GM21423 (cell line): ENCODE results near the gene RRP9.

Experiments used
- ATAC-seq: cut with Tn5 transposase; IDR thresholded peaks from one replicate; pipeline ENCODE4 v1.9.1; 2021; ENCODE audit warnings: mild to moderate bottlenecking, moderate library complexity; ENCODE audit not compliant: unreplicated experiment

The RRP9 gene

DNA sequence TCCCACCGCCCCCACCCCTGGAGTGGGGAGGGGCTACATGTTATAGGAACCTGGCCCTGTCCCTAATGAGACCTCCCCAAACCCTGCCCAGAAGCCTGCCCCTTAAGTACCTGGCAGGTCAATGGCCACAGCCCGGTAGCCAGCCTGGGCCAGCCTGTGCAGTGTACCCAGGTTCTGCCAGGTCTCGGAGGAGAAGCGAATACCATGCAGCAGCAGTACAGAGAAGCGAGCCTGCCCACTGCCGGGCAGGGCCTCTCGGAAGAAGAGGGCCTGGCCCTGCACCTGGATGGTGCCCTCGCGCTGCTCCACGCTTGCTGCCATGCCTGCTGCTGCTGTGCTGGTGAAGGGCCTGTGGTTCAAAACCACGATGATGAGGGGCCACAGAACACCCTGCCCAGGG is 29.6 kb upstream of the RRP9 start:
- ATAC-seq, result no peak

DNA sequence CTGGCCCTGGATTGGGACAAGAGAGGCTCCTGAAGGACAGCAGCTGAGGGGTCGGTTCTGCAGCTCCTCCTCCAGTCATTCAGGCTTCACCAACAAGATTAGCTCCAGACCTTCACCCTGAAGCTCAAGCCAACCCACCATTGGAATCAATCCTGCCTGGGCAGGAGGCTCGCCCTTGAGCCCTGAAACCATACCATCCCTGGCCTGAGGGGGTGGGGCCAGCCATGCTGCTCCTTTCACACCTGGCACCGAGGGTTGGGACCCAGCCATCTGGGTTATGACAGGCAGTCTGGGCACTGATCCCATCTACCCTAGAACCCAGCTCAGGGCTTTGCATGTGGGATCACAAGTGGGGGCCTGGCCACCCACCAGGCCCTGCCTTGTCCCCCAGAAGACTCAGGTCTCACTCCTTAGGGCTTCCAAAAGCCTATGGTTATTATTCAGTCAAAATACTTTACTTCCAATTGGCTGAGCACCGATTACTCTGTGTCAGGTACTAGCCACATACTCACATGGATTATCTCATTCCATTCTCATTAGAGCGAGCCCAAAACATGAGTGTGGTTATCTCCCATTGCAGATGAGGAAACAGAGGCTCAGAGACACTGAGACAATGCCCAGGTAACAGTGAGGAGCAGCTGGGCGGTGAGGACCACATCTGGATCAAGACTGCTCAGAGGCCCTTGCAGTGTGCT is 29.0 kb upstream of the RRP9 start:
- ATAC-seq, result no peak

- no peak for ATAC-seq
Measured at GRCh38 chr3:51969841-51970240, 28.1 kb upstream of the RRP9 start.

DNA sequence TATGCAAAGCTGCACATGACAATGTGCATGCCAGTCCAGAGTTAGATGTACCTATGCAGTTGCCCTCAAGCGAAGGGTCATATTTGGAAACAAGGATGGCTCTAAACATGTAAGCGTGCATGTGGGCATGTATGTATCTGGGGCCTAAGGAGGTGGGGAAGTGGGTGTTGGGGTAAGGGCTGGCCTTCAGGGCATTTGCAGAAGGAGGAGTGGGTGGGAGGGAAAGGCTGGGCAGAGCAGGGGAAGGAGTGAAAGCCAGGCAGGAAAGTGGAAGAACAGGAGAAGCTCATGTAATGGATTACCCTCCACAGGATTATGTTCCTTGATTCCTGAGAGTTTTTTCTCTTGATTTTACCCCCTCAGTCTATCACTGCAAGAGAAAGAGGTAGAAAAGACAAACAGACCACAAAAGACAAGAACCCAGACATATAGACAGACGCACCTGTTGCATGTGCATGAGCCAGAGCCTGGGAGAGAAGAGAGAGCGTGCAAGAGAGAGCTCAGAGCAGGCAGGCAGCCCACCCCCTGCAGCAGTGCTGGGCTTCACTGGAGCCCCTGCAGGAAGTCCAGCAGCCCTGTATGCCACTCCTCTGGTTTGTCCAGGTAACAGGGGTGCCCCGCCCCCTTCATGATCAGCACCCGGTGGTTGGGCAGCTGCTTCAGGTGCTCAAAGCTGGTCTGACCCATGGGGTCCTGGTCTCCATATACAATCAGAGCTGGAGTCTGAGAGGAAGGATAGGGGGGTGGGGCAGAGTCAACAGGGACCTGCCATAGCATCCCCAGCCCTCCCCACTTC is 27.4 kb upstream of the RRP9 start:
- no peak for ATAC-seq

DNA sequence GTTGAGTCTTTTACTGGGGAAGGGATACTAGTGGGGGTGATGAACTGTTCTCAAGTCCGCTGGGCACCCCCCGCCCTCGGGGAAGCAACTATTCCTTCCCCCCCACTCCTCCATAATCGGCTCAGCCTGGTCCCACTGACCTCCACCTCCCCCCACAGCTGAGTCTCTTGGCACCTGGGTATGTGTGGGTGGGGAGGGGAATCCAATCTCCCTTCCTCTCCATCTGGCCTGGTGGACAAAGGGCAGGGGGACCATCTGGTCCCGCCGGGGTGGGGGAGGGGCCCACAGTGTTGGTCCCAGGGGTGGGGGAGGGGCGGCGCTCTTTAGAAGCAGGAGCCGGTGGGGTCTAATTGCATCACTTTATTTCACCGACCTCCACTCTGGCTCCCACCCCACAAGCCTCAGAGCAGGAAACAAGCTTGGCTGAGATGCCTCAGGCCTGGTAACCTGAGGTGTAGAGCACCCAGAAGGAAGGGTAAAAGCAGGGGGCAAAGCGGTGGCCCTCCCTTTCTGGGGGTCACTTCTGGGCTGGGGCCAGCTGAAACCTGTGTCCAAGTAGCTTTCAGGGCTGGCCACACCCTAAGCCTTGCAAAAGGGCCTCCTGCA is 26.6 kb upstream of the RRP9 start:
- no peak for ATAC-seq

DNA sequence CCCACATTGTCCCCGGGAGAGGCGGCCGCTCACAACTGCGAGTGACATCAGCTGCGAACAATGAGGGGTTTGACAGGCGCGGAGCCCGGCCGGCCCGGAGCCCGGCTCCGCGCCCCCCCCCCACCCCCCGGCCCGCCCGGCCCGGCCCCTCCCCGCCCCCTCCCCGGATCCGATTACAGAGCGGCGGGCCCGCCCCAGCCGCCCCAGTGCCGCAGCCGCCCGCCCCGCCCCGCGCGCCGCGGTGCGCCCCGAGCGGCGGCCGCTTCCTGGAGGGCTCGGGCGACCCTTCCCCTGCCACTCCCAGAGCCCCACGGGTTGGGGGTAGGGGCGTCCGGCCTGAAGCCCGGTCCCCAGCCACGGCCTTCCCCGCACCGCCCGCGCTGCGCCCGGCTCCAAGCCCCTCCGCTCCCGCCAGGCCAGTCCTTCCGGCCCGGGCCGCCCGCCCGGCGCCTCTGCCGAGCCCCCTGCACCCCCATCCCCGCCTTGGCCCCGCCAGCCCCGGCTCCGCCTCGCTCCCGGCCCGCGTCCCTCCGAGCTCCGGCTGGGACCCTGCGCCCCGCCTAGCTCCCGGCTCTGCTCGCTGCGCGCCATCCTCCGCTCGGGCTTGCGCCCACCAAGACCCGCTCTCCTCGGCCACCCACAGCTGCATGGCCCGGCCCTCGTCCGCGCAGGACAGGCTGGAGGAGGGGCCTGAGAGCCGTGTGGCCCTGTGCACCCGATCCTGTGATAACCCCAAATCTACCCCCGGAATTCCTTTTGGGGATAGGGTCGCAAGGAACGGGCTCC is 25.9 kb upstream of the RRP9 start, which contains the start of gene PCBP4:
TSS of gene PCBP4 (minus strand) at position 71 of the 786 bp plus-strand sequence. CDS start 6,214 bp downstream, outside the sequence.
- ATAC-seq, result no peak

GRCh38 chr3:51966922-51967383 is 25.2 kb upstream of the RRP9 start:
- no peak for ATAC-seq

GRCh38 chr3:51966486-51966885 is 24.8 kb upstream of the RRP9 start:
- no peak for ATAC-seq

DNA sequence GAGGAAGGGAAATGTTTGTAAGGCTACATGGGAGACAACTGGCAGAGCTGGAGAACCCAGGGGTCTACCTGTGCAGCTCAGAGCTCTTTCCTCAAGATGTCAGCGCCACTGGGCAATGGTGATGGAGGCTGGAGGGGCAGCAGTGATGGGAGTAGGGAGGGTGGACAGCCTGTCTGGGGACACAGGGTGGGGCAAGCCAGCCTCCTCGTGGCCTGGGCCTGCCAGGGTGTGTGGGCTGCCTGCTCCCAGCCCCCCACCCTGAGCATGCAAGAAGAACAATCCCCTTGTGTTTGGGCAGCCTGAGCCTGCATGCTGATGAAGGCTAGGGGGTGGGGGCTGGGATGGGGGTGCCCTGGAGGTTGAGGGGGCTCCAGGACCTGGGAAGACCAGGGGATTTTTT is 24.3 kb upstream of the RRP9 start:
- ATAC-seq, result no peak

GRCh38 chr3:51964521-51964920 is 22.8 kb upstream of the RRP9 start:
- ATAC-seq, result no peak

DNA sequence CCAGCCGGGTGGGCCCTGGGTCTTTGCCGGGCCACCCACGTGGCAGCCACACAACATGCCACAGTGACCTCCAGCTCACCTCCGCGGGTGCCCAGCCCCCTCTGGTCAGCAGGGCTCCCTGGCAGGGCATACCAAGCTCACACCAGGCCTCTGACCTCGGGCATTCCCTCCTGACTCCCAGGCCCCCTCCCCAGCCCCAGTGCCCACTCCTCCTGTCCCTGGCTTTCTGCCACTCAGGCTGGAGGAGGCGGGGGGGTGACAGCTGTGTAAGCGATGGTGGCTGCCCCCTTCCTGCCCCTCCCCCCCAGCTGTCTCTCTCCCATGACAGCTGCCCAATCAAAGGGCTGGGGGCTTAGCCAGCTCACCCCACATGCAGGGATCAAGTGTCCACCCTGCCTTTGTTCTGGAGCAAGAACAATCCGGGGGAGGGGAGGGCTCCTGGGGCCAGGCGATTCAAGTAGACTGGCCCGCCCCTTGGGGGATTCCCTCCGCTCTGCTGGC is 22.3 kb upstream of the RRP9 start:
- ATAC-seq, result no peak

- ATAC-seq, result no peak
Measured at GRCh38 chr3:51962854-51963530, 21.3 kb upstream of the RRP9 start.

DNA sequence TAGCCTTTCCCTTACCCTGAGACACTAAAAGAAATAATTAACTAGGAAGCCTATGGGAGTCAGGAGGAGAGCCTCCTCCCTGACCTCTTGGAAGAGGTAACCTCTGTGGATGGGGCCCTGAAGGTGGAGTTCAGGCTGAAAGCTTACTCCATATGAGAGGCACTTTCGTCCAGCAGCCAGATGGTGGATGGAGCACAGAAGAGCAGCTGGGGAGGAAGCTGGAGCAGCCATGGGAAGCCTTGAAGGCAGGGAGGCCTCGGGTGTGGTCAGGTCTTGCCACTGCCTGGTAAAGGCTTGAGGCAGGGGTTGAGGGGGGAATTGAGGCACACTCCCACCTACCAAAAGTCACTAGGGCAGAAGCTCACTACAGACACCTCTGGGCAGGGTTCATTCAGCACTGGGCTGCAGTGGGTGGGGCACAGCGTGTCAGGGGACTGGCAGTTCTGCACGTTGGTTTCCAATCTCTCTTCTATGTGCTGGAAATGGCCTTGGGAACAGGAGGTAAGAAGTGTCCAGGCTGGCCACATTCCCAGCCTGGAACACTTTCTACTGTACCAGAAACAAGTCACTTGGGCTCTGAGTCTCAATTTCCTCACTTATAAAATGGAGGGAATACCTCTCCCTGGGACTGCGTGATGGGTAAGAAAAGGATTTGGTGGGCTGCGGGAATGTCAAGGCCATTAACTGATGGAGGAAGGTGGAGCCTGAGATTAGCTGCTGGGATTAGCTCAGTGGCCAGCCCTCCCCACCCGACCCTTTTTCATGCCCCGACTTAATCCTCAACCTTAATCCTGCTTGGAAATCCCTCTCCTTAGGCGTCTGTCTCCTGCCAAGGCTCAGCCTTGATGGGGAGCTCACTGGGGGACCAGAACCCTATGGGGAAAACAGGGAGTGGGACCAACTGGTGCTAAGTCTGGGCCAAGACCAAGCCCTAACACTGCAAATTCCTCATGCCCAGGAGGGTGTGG is 20.2 kb upstream of the RRP9 start:
- ATAC-seq, result no peak

GRCh38 chr3:51961011-51961410 is 19.3 kb upstream of the RRP9 start:
- ATAC-seq, result no peak

DNA sequence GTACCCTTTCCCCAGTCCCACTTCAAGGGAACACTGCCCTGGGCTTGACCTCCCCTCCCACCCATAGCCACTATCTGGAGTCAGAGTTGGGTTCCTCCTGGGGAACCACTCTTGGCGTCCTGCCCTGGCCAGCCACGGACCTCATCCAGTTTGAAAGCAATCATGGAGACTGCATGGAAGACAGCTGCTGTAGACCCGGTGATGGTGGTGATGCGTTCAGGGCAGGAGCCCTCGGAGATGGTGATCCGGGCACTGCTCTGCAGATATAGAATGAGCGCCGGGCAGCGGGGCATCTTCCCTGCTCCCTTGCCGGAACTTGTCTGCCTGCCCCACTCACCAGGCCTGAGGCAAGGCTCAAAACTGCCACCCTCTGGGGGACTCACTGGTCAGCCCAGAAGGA is 18.7 kb upstream of the RRP9 start:
- ATAC-seq, result no peak

- ATAC-seq, result no peak
Measured at GRCh38 chr3:51959651-51960050, 17.9 kb upstream of the RRP9 start.

DNA sequence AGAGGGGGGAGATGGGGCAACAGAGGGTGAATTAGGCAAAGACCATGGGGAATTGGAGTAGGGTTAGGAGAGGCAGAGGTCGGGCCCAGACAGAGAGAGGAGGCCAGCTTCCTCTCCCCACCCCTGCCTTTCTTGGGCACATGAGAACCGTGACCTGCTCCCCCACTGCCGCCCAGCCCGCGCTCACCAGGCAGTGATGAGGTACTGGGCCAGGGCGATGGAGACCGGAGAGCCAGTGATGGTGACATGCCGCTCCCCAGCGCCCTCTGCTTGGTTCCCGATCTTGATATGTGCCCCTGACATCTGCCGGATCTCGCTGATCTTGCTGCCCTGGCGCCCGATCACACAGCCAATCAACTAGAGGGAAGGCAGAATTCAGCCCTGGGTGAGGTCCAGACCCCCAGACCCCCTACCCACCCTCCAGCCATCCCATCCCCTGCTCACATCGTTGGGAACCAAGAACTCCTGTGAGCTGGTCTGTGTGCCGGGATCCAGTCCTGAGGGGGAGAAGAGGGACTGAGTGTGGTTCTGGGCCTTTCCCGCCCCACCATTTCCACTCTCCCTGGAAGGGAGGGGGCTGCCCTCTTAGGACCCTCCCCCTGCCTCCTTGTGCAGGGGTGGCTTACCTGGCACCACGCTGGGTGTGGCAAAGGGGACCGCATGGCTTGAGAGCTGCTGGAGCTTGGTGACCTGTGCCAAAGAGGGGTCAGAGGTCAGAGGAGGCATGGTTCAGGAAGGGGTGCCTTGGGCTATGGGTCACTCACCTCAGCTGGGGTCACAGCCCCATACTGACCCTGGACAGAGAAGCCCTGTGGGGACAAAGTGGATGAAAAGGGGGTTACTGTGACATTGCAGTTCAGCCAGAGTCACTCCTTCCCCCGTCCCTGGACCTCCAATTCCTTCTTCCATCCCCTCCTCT is 17.2 kb upstream of the RRP9 start:
- no peak for ATAC-seq
